Kidney glomerular epithelial cell (primary cell): Measurements from ENCODE around the gene NXPH2.
A peak's percentile ranks its signal among the peaks of the same experiment; 100 is the strongest.
"Not testable (repeated sequence)": the region's sequence is repeated elsewhere in the genome, so short reads cannot be mapped to it uniquely, and the experiment has no call there.

Experiments
- DNase-seq: peaks from one replicate; lab custom pipeline; 2025; lab: John Stamatoyannopoulos, UW

Gene NXPH2

GRCh38 chr2:138711812-138712211 is 68.4 kb downstream of the NXPH2 start:
- DNase-seq = no peak

DNA sequence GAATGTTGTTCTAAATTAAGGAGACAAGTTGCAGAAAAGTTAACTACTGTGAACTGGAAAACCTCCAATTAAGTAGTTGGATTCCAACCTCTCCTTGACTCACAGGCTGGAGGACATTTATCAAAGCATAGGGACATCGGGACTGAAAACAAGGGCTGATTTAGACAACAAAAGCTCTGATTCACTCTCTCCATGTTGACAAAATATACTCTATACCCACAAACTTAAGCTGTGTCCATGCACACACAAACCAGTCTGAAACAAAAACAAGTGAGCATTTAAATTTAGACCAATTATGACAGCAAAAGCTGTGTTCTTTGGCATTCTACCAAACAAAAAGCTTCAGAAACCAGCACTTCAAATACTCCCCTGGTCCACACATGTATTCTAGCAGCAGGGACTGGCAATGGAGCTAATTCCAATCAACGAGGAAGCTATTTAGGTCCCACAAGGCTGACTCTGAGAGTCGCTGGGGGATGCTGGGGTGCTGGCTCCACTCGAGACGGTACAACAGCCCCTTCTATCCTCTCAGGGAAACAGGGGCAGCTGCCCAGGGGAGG is 71.4 kb downstream of the NXPH2 start:
- DNase-seq = no peak

DNA sequence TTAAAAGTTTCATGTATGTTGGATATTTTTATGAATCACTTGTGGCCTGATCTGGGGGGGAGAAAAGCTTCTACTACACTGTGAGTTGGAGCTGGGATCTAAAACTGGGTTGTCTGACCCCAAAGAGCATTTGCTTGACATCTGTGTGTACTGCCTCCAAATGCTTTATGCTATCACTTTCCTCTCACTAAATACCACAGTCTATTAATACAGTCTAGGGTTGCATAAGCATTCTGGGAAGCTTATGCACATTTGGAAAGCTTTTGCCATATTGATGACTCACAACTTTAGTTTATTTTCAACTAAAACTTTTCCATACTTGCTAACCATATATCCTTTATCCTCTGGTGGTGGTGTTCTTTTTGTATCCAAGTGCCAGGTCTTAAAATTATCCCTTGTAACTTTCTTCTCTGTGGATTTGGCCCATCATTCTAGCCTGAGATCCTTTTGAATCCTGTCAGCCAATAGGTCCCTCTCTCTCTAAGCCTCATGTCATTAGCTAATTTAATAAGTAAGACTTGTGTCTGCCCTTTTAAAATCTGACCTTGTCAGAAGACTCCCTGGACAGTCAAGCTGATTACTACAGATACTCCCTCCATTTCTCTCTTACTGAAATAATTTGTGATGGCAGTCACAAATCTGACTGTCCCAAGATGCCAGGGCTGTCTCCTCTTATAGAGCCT is 72.7 kb downstream of the NXPH2 start:
- no peak for DNase-seq

DNA sequence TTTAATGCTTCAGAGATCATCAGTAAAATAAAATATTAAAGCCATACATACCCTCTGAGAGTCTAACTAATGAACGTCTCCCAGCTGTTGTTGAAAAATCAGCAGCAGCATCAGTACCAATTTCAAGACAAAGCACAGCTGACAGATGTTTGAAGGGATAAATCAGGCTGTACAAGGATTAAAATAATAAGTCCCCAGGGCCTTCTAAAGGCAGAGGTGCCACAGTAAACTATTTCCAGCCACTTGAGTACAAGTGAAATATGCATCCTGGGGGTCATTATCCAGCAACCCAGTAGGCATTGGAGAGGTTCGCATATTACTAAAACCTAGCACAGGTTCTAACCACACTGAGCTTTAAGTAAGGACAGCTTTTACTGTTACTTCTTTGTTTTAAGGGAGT is 76.9 kb downstream of the NXPH2 start:
- no peak for DNase-seq

- DNase-seq = no peak
Observed at GRCh38 chr2:138700716-138701115, 79.5 kb downstream of the NXPH2 start.

DNA sequence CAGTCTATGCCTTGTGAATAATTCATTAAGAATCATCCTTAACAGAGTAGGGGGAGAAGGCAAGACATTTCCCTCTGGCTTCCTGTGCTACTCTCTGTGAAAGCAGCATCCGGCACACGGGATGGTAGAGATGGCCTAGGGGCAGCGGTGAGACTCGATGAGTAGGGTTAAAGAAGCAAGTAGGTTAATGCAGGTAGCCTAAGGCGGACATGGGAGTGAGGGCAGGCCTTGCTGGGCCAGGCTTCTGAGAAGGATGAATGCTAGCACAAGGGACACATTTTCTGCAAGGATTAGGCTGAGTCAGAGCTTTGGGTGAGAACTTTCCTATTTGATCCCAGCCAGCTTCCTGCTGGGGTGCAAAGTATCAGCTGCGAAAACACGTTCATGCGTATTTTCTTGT is 80.8 kb downstream of the NXPH2 start:
- no peak for DNase-seq

DNA sequence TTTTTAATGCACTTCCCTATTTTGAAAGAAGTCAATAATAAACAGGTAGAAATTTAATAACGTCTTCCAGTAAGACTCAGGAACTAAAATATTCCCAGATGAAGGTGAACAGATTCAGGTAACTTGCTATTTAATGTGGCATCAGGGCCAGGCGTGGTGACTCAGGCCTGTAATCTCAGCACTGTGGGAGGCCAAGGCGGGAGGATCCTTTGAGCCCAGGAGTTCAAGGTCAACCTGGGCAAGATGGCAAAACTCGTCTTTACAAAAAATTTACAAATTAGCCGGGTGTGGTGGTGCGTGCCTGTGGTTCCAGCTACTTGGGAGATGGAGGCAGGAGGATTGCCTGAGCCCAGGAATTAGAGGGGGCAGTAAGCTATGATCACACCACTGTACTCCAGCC is 81.8 kb downstream of the NXPH2 start:
- no peak for DNase-seq

- DNase-seq = no peak
Observed at GRCh38 chr2:138691667-138692066, 88.5 kb downstream of the NXPH2 start.

GRCh38 chr2:138689705-138690104 is 90.5 kb downstream of the NXPH2 start:
- no peak for DNase-seq

DNA sequence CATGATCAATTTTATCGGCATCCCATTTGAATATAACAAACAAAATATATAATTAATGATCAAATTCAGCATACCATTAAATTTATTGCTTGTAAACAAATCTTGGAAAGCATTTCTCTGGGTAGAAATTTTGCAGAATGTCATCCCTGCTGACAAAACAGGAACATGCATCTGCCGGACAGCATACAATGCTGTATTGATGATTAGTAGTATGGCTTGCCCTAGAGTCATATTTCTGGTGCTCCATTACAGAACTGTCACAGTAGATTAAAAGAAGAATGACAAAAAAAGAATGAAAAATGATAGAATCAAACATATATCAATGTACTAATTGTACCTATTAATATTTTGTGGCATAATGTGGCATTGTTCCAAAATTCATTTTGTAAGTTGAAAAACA is 98.0 kb downstream of the NXPH2 start:
- no peak for DNase-seq

DNA sequence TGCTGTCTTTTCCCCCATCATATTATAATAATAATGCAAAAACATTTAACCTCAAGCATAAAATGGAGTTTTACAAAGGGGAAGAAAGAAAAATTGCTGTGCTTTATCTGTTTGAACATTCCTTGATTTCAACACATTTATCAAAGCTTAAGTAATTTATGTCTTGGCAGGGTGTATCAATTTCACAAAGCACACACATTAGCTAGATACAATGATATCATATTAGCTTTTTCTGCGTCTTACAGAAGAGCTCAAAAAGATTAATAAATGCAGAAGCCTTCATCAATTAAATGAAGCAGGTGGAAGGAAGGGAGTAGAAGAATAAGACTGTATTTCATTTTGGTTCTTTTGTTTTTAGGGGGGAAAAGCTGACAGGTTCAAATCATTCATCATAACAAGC is 103.0 kb downstream of the NXPH2 start:
- DNase-seq = no peak

DNA sequence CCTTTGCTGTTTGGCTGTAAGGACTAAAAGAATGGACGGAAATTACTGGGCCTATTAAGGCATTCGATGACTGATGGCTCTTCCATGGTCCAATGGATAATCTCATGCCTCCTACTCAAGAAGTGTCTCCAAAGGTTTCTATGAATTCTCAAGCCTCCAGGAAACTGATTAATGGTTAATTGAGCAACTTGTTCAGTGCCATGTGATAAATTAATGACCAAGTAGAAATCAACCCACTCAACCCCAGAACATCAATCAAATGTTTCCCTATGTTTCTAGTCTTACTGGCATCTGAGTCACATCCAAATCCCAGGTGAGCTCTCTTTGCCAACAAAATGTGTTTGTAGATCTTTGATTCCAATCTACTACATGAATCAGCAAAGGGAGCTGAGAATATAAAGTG is 103.6 kb downstream of the NXPH2 start:
- DNase-seq = peak; percentile 79

DNA sequence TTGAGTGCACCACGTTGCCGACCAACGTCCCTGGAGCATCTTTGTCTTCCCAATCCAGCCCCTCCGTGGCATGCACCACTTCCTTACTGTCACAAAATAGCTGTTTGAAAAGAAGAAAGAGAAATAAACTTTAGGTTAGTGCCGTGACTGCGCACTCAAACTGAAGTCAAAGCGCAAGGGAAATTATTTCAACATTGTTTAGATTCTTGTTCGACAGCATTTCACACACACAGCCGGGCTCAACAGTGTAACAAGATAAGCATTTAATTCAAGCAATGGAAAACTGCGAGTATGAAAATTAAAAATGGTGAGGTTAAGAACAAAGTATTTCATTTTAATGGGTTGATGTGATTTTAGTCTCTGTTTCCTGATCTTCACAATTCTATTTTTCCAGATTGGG is 108.6 kb downstream of the NXPH2 start:
- no peak for DNase-seq

GRCh38 chr2:138670734-138671133 is 109.5 kb downstream of the NXPH2 start:
- DNase-seq = no peak

- no peak for DNase-seq
Observed at GRCh38 chr2:138665937-138666336, 114.3 kb downstream of the NXPH2 start.

DNA sequence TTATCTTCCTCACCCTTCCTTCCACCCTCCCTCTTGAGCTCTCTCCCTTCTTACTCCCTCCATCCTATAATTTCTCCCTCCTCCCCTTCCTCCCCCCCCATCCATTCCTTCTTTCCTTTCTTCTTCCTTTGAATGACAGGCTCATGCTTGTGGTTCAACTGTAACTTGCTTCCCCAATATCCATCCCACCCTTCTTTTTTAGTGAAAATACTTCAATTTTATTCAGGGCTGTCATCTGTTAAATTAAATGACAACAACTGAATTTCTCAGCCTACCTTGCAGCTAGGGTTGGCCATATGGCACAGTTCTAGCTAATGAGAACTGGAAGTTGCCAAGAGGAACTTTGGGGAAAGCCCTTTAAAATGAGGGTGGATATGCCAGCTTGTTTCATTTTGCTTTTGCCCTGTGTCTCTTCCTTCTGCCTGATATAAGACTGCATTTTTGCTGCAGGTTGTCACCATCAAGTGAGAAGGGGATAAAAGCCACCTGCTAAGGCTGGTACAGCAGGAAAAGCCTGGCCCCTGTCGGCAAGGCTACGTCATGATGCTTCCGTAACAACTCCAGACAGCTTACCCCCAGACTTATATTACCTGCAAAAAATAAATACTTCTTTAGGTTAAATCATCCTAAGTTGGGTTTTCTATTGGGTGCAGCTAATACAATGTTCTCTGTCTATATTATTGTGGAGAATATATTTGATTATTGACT is 121.8 kb downstream of the NXPH2 start:
- DNase-seq = no peak

DNA sequence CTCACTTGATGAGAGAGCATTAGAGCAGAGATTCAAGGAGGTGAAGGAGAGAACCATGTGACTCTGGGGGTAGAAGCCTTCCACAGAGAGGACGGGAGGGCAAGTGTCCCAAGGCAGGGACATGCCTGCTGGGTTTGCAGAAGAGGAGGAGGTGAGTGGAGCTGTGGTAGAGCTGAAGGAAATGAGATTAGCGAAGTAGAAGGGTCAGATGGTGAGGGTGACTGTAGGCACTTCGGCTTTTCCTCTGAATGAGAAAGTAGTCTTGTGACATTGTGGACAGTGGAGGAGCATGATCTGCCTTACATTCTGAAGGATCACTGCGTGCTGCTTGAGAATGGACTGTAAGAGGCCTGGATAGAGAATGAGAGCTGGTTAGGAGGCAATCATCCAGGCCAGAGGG is 126.0 kb downstream of the NXPH2 start:
- no peak for DNase-seq

DNA sequence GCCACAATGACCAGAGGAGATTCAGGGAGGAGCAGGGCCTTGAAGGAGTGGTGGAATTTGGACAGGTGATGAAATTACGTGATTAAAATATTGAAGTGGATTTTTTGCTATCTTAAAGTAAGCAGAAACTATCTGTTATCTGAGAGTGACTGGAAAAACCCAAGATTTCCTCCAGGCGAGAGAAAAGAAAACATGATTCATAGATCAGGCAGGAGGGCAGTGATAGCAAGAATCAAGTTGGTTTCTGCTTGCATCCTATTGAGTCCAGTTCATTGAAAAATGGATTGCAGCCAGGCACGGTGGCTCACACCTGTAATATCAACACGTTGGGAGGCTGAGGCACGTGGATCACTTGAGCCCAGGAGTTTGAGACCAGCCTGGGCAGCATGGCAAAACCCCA is 127.8 kb downstream of the NXPH2 start:
- peak; percentile 21 for DNase-seq

GRCh38 chr2:138649571-138649970 is 130.6 kb downstream of the NXPH2 start:
- DNase-seq = no peak

DNA sequence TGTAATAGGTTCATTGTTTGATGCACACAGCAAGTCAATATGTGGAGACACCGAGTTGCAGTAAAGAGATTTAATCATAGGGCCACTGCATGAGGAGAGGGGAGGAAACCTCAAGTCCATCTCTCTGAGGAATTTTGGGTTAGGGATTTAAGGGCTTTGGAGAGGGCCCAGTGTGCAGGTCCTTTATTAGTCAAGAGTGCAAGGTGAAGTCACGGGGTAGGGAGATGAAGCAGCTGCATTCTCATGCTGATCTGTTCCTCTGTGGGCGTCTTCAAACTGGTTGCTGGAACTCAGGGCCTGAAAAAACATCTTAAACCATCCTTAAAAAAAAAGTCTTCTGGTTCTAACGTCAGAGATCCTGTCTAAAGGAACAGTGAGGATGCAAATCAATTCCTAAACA is 131.6 kb downstream of the NXPH2 start:
- DNase-seq = no peak

- not testable (repeated sequence) for DNase-seq
Observed at GRCh38 chr2:138644776-138645175, 135.4 kb downstream of the NXPH2 start.

GRCh38 chr2:138640921-138641676 is 139.1 kb downstream of the NXPH2 start:
- no peak for DNase-seq

DNA sequence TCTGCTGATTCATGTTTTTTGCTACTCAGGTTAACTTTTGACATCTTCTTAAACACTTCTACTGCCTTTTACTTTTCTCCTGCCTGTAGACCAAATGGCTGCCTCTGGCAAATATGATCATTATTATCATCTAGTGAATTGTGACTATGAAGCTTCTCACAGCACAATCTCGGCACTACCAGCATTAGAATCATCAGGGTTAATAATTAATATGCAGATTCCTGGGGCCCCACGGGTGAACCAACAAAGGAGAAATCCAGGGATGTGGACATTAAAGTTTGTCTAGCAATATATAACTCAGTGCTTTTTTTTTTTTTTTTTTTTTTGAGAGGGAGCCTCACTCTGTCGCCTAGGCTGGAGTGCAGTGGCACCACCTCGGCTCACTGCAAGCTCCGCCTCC is 142.5 kb downstream of the NXPH2 start:
- DNase-seq = no peak
